ENCODE measurements around the gene IP6K2.

IP6K2 gene

GRCh38 chr3:48688032-48688736 is 28.8 kb downstream of the IP6K2 start:
- DNase-seq (ENCODE audit: low read depth), result no peak

- DNase-seq (ENCODE audit: low read depth), result no peak
These were observed 29.8 kb downstream of the IP6K2 start for GRCh38 chr3:48687220-48687678.

- DNase-seq (ENCODE audit: low read depth), result no peak
These were observed 30.3 kb downstream of the IP6K2 start for GRCh38 chr3:48686538-48687219.

- DNase-seq (ENCODE audit: low read depth), result peak; percentile 86
These were observed 31.2 kb downstream of the IP6K2 start, which contains the start of gene NCKIPSD for GRCh38 chr3:48685603-48686511. Gene NCKIPSD (minus strand): TSS chr3:48685915. CDS start chr3:48685807, 108 bp downstream.

- DNase-seq (ENCODE audit: low read depth), result no peak
These were observed 31.8 kb downstream of the IP6K2 start for GRCh38 chr3:48685293-48685602.

- DNase-seq (ENCODE audit: low read depth), result no peak
These were observed 32.4 kb downstream of the IP6K2 start for GRCh38 chr3:48684480-48685143.

- no peak for DNase-seq (ENCODE audit: low read depth)
These were observed 33.0 kb downstream of the IP6K2 start for GRCh38 chr3:48684054-48684349.

- no peak for DNase-seq (ENCODE audit: low read depth)
These were observed 34.2 kb downstream of the IP6K2 start for GRCh38 chr3:48682786-48683185.

- DNase-seq (ENCODE audit: low read depth), result no peak
These were observed 34.9 kb downstream of the IP6K2 start for GRCh38 chr3:48681974-48682610.

GRCh38 chr3:48681541-48681880 is 35.5 kb downstream of the IP6K2 start:
- DNase-seq (ENCODE audit: low read depth), result no peak

GRCh38 chr3:48680811-48681540 is 36.0 kb downstream of the IP6K2 start:
- DNase-seq (ENCODE audit: low read depth), result no peak

- DNase-seq (ENCODE audit: low read depth), result no peak
These were observed 37.3 kb downstream of the IP6K2 start for GRCh38 chr3:48679411-48680391.

- no peak for DNase-seq (ENCODE audit: low read depth)
These were observed 38.2 kb downstream of the IP6K2 start for GRCh38 chr3:48678566-48679380.

GRCh38 chr3:48678056-48678455 is 39.0 kb downstream of the IP6K2 start:
- no peak for DNase-seq (ENCODE audit: low read depth)

GRCh38 chr3:48674505-48674904 is 42.5 kb downstream of the IP6K2 start:
- no peak for DNase-seq (ENCODE audit: low read depth)

GRCh38 chr3:48672522-48672921 is 44.5 kb downstream of the IP6K2 start:
- DNase-seq (ENCODE audit: low read depth), result no peak

- DNase-seq (ENCODE audit: low read depth), result no peak
These were observed 52.1 kb downstream of the IP6K2 start for GRCh38 chr3:48664929-48665328.

GRCh38 chr3:48664313-48664644 is 52.7 kb downstream of the IP6K2 start:
- no peak for DNase-seq (ENCODE audit: low read depth)

All from stimulated activated CD8-positive, alpha-beta memory T cell treated with anti-CD3 and anti-CD28 coated beads, Interleukin-12 subunit alpha, Interleukin-12 subunit beta, amount 100 ng/mL, for 4 hours (primary cell).